GM23338 (cell line): ENCODE data around the gene CD99L2. TPM values are rescaled to one million over a fixed set of nuclear protein-coding genes. Genes with fewer than 3 reads are reported as not detected.

Experiments
- ATAC-seq: fragments of 200-7000 bp; cut with Tn5 transposase; 3 replicates; pipeline ENCODE4 v1.9.1; 2020
- DNase-seq: peaks from one replicate; pipeline ENCODE4 v3.0.0-alpha.2; 2015; ENCODE audit warnings: low spot score
- H2AFZ ChIP-seq: fragments of 200-600 bp; sonication (generic); 2 replicates; pipeline ENCODE4 v1.8.0; 2016; ENCODE audit warnings: antibody characterized with exemption, mild to moderate bottlenecking, moderate library complexity
- H3F3A ChIP-seq: fragments of 200-600 bp; sonication (generic); replicated peaks from 2 replicates; pipeline ENCODE4 v1.8.0; 2017; ENCODE audit warnings: antibody characterized with exemption, mixed run types, low read depth
- H3K27ac ChIP-seq: fragments of 200-600 bp; sonication (generic); 2 replicates; pipeline ENCODE4 v1.6.1; 2016; ENCODE audit warnings: low read depth
- H3K27me3 ChIP-seq: fragments of 200-600 bp; sonication (generic); 2 replicates; pipeline ENCODE4 v1.8.0; 2016; ENCODE audit warnings: mild to moderate bottlenecking, mixed run types, moderate library complexity; ENCODE audit not compliant: insufficient read depth
- H3K36me3 ChIP-seq: fragments of 200-600 bp; sonication (generic); 2 replicates; pipeline ENCODE4 v1.8.0; 2016; ENCODE audit warnings: mild to moderate bottlenecking; ENCODE audit not compliant: insufficient read depth
- H3K4me1 ChIP-seq: fragments of 200-600 bp; sonication (generic); 2 replicates; pipeline ENCODE4 v1.8.0; 2016; ENCODE audit warnings: mild to moderate bottlenecking, moderate library complexity; ENCODE audit not compliant: insufficient read depth
- H3K4me2 ChIP-seq: fragments of 200-600 bp; sonication (generic); 2 replicates; pipeline ENCODE4 v1.7.1; 2017; ENCODE audit warnings: mixed run types
- H3K4me3 ChIP-seq: fragments of 200-600 bp; sonication (generic); 2 replicates; pipeline ENCODE4 v1.6.1; 2016; ENCODE audit warnings: mixed run types
- H3K79me2 ChIP-seq: fragments of 200-600 bp; sonication (generic); replicated peaks from 2 replicates; pipeline ENCODE4 v1.8.0; 2017; ENCODE audit warnings: mild to moderate bottlenecking; ENCODE audit not compliant: insufficient read depth
- H3K9me2 ChIP-seq: fragments of 200-600 bp; sonication (generic); 2 replicates; pipeline ENCODE4 v1.8.0; 2017; ENCODE audit not compliant: insufficient read depth
- H4K20me1 ChIP-seq: fragments of 200-600 bp; sonication (generic); replicated peaks from 2 replicates; pipeline ENCODE4 v1.8.0; 2017; ENCODE audit warnings: mild to moderate bottlenecking; ENCODE audit not compliant: insufficient read depth
- H3K27ac Mint-ChIP-seq: 2 replicates; pipeline ENCODE4 v1.8.0; 2020; ENCODE audit warnings: inconsistent platforms, mild to moderate bottlenecking, moderate library complexity, mixed read lengths
- H3K27me3 Mint-ChIP-seq: 3 replicates; pipeline ENCODE4 v1.8.0; 2022; ENCODE audit warnings: low read depth, mild to moderate bottlenecking, moderate library complexity, mixed read lengths, inconsistent platforms; ENCODE audit not compliant: insufficient read depth, poor library complexity
- H3K36me3 Mint-ChIP-seq: 3 replicates; pipeline ENCODE4 v1.8.0; 2021; ENCODE audit warnings: low read depth, mild to moderate bottlenecking, inconsistent platforms, moderate library complexity, mixed read lengths
- H3K4me1 Mint-ChIP-seq: 3 replicates; pipeline ENCODE4 v1.8.0; 2020; ENCODE audit warnings: mild to moderate bottlenecking, inconsistent platforms, mixed read lengths
- H3K4me3 Mint-ChIP-seq: 3 replicates; pipeline ENCODE4 v1.8.0; 2021; ENCODE audit warnings: moderate library complexity, mild to moderate bottlenecking, inconsistent platforms, mixed read lengths
- H3K9me3 Mint-ChIP-seq: 3 replicates; pipeline ENCODE4 v1.8.0; 2020; ENCODE audit warnings: moderate library complexity, mild to moderate bottlenecking, inconsistent platforms, mixed read lengths
- CREB1 ChIP-seq: fragments of 250-450 bp; sonication (Bioruptor Pico); IDR thresholded peaks from 2 replicates; pipeline ENCODE4 v1.5.0; 2020; ENCODE audit warnings: low read depth, mild to moderate bottlenecking, moderate library complexity
- ETS1 ChIP-seq: IDR thresholded peaks from 2 replicates; pipeline ENCODE4 v1.6.1; 2016; ENCODE audit warnings: antibody characterized with exemption
- EZH2 ChIP-seq: fragments of 200-600 bp; sonication (generic); IDR thresholded peaks from one replicate; pipeline ENCODE4 v1.8.0; 2017; ENCODE audit warnings: antibody characterized with exemption, mild to moderate bottlenecking, low read depth; ENCODE audit not compliant: unreplicated experiment
- EZH2phosphoT487 ChIP-seq: fragments of 200-600 bp; sonication (generic); IDR thresholded peaks from one replicate; pipeline ENCODE4 v1.8.1; 2018; ENCODE audit warnings: antibody characterized with exemption; ENCODE audit not compliant: unreplicated experiment
- JUNB ChIP-seq: IDR thresholded peaks from one replicate; pipeline ENCODE4 v1.6.1; 2016; ENCODE audit warnings: antibody characterized with exemption; ENCODE audit not compliant: unreplicated experiment
- NANOG ChIP-seq: IDR thresholded peaks from 2 replicates; pipeline ENCODE4 v1.6.1; 2016; ENCODE audit warnings: antibody characterized with exemption, borderline replicate concordance
- POLR2AphosphoS5 ChIP-seq: IDR thresholded peaks from 2 replicates; pipeline ENCODE4 v1.6.1; 2016; ENCODE audit warnings: antibody characterized with exemption, low read depth
- REST ChIP-seq: IDR thresholded peaks from one replicate; pipeline ENCODE4 v1.6.1; 2018; ENCODE audit warnings: antibody characterized with exemption; ENCODE audit not compliant: unreplicated experiment
- STAT1 ChIP-seq: IDR thresholded peaks from one replicate; pipeline ENCODE4 v1.6.1; 2016; ENCODE audit warnings: antibody characterized with exemption; ENCODE audit not compliant: unreplicated experiment
- ZNF114 ChIP-seq: fragments of 250-450 bp; sonication (Bioruptor Pico); IDR thresholded peaks from 2 replicates; pipeline ENCODE4 v1.5.0; 2020; ENCODE audit warnings: mild to moderate bottlenecking, moderate library complexity
- ZNF331 ChIP-seq: fragments of 250-450 bp; sonication (Bioruptor Pico); IDR thresholded peaks from 2 replicates; pipeline ENCODE4 v1.5.0; 2020; ENCODE audit warnings: low read depth, mild to moderate bottlenecking, moderate library complexity
- polyA plus RNA-seq: library from polyadenylated mRNA; unstranded; fragments of >200 nt; fragmentation: Nextera tagmentation; extraction: Ambion mirVana; gene quantifications from 2 replicates; pipeline ENCODE4 v1.2.1, GENCODE V29; 2016
- total RNA-seq: library from RNA; depleted of rRNA; stranded (reverse); fragments of >200 nt; shearing (Covaris generic); gene quantifications from 2 replicates; pipeline ENCODE4 v1.2.3, GENCODE V29; 2014
- TF ChIP-seq, protein P1 (sequence below), 2 experiments: fragments of 200-600 bp in 1 of 2; sonication (generic) in 1 of 2; conservative IDR thresholded peaks; 2 replicates each; pipeline versions ENCODE4 v1.5.1 to v1.6.1; 2016 to 2017; ENCODE audit warnings: antibody characterized with exemption in 2 of 2, low read depth in 2 of 2, mild to moderate bottlenecking in 2 of 2, moderate library complexity in 1 of 2
- TF ChIP-seq, protein P2 (sequence below): fragments of 250-450 bp; sonication (Bioruptor Pico); IDR thresholded peaks from 2 replicates; pipeline ENCODE4 v1.5.0; 2020; ENCODE audit warnings: mild to moderate bottlenecking, moderate library complexity

CD99L2 gene
- total and polyA plus RNA-seq, 2 experiments from 2014 or later: 2.6 to 6.4 TPM

DNA sequence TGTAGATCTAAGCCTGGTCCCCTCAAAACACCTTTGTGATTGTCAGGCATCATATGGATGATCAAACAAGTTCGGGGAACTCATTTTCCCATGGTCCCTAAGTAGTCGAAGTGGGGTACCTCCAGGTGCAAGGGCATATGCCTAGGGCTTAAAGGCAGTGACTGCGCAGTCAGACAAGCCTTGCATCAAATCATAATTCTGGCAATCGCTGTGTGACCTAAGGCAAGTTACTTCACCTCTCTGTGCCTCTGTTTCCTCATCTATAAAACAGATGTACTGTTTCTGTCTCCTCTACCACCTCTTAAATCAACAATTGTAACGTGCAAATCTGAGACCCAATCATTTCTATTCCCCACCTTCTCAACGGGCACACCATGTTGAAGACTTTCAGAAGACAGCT, 1.8 kb downstream of the CD99L2 start:
- Histone ChIP-seq H3K4me1 (peaks cover 24% of the 10 kb centered on the region), H4K20me1 (0 out of 2 replicates have a peak, but pooled peaks cover 5% of the 10 kb centered on the region), H3K4me2 (no peak overlapping the region), H3K4me3 (no peak overlapping the region), H3K36me3 (no peaks in the 10 kb centered on the region), H3K79me2 (peaks cover 21% of the 10 kb centered on the region), H3K9me2 (no peaks in the 10 kb centered on the region), H2AFZ (no peak overlapping the region), H3K27ac (no peak overlapping the region), H3F3A (no peaks in the 10 kb centered on the region), H3K27me3 (no peaks in the 10 kb centered on the region)
- Mint-ChIP-seq H3K36me3 (peaks cover 6% of the 10 kb centered on the region; the same call in 1 of the 3 replicates), H3K27ac (no peak overlapping the region), H3K9me3 (no peaks in the 10 kb centered on the region; the same call in 1 of the 3 replicates), H3K4me3 (peak overlapping the region; percentile 75; the same call in 1 of the 3 replicates), H3K27me3 (peaks cover 5% of the 10 kb centered on the region), H3K4me1 (peaks cover 27% of the 10 kb centered on the region)
- no peak for ATAC-seq
- no peak for DNase-seq
- TF ChIP-seq, protein P1, sequence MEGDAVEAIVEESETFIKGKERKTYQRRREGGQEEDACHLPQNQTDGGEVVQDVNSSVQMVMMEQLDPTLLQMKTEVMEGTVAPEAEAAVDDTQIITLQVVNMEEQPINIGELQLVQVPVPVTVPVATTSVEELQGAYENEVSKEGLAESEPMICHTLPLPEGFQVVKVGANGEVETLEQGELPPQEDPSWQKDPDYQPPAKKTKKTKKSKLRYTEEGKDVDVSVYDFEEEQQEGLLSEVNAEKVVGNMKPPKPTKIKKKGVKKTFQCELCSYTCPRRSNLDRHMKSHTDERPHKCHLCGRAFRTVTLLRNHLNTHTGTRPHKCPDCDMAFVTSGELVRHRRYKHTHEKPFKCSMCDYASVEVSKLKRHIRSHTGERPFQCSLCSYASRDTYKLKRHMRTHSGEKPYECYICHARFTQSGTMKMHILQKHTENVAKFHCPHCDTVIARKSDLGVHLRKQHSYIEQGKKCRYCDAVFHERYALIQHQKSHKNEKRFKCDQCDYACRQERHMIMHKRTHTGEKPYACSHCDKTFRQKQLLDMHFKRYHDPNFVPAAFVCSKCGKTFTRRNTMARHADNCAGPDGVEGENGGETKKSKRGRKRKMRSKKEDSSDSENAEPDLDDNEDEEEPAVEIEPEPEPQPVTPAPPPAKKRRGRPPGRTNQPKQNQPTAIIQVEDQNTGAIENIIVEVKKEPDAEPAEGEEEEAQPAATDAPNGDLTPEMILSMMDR (conservative IDR thresholded peaks at IDR 0.05; ENCODE audit: low read depth in 2 of 2): no peak
- TF ChIP-seq ETS1 (no peak), POLR2AphosphoS5 (no peak), JUNB (no peak), EZH2phosphoT487 (no peak), CREB1 (CRISPR knock-in tag) (no peak), NANOG (no peak), ZNF331 (no peak), STAT1 (no peak), ZNF114 (CRISPR knock-in tag) (no peak), REST (no peak), EZH2 (no peak)
- TF ChIP-seq, protein P2, sequence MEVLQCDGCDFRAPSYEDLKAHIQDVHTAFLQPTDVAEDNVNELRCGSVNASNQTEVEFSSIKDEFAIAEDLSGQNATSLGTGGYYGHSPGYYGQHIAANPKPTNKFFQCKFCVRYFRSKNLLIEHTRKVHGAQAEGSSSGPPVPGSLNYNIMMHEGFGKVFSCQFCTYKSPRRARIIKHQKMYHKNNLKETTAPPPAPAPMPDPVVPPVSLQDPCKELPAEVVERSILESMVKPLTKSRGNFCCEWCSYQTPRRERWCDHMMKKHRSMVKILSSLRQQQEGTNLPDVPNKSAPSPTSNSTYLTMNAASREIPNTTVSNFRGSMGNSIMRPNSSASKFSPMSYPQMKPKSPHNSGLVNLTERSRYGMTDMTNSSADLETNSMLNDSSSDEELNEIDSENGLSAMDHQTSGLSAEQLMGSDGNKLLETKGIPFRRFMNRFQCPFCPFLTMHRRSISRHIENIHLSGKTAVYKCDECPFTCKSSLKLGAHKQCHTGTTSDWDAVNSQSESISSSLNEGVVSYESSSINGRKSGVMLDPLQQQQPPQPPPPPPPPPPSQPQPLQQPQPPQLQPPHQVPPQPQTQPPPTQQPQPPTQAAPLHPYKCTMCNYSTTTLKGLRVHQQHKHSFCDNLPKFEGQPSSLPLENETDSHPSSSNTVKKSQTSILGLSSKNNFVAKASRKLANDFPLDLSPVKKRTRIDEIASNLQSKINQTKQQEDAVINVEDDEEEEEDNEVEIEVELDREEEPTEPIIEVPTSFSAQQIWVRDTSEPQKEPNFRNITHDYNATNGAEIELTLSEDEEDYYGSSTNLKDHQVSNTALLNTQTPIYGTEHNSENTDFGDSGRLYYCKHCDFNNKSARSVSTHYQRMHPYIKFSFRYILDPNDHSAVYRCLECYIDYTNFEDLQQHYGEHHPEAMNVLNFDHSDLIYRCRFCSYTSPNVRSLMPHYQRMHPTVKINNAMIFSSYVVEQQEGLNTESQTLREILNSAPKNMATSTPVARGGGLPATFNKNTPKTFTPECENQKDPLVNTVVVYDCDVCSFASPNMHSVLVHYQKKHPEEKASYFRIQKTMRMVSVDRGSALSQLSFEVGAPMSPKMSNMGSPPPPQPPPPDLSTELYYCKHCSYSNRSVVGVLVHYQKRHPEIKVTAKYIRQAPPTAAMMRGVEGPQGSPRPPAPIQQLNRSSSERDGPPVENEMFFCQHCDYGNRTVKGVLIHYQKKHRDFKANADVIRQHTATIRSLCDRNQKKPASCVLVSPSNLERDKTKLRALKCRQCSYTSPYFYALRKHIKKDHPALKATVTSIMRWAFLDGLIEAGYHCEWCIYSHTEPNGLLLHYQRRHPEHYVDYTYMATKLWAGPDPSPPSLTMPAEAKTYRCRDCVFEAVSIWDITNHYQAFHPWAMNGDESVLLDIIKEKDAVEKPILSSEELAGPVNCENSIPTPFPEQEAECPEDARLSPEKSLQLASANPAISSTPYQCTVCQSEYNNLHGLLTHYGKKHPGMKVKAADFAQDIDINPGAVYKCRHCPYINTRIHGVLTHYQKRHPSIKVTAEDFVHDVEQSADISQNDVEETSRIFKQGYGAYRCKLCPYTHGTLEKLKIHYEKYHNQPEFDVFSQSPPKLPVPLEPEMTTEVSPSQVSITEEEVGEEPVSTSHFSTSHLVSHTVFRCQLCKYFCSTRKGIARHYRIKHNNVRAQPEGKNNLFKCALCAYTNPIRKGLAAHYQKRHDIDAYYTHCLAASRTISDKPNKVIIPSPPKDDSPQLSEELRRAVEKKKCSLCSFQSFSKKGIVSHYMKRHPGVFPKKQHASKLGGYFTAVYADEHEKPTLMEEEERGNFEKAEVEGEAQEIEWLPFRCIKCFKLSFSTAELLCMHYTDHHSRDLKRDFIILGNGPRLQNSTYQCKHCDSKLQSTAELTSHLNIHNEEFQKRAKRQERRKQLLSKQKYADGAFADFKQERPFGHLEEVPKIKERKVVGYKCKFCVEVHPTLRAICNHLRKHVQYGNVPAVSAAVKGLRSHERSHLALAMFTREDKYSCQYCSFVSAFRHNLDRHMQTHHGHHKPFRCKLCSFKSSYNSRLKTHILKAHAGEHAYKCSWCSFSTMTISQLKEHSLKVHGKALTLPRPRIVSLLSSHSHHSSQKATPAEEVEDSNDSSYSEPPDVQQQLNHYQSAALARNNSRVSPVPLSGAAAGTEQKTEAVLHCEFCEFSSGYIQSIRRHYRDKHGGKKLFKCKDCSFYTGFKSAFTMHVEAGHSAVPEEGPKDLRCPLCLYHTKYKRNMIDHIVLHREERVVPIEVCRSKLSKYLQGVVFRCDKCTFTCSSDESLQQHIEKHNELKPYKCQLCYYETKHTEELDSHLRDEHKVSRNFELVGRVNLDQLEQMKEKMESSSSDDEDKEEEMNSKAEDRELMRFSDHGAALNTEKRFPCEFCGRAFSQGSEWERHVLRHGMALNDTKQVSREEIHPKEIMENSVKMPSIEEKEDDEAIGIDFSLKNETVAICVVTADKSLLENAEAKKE (CRISPR knock-in tag): no peak
